ENCODE results near the gene TBL3.

TBL3 gene

DNA sequence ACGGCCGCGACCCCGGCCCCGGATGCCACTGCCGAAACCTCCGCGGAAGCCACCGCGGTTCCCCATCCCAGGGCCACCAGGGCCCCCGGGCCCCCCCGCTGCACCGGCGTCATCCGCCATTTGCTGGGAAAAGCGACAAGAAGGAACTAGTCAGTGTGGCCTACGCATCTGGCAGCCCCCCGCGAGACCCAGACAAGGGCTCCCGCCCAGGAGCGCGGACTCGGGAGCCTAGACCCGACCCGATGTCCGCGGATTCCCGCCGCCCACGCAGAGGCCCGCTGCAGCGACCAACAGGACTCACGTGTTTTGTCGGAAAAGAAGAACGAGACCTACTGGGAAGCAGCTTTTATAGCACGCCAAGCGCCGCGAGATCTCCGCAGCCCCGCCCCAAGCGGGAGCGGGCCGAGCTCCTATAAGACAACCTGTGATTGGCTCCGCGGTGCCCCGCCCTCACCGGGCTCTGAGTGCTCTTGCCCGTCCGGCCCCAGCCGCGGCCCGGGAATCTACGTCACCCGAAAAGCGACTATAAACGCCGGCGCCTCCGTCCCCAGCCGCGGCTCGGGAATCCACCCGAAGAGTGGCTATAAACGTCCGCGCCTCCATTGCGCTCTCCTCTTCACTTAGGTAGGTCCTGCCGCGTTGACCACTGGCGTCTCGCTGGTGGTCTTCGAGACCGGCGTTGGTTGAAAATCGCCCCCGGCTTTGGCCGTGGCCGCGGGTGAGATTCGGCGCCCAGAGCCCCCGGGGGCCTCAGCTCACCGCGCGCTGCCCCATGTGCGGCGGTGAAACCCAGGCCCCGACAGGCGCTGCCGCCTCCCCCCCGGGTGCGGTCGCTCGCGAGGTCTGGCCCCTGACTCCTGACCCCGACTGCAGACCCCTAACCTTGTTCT is 7.1 kb upstream of the TBL3 start, which contains the start of gene RPS2:
Gene RPS2 (minus strand): TSS at position 321 of the 890 bp plus-strand sequence. CDS start 201 bp downstream, at position 120.
- DNase-seq (ENCODE audit: low spot score), result peak; percentile 99

DNA sequence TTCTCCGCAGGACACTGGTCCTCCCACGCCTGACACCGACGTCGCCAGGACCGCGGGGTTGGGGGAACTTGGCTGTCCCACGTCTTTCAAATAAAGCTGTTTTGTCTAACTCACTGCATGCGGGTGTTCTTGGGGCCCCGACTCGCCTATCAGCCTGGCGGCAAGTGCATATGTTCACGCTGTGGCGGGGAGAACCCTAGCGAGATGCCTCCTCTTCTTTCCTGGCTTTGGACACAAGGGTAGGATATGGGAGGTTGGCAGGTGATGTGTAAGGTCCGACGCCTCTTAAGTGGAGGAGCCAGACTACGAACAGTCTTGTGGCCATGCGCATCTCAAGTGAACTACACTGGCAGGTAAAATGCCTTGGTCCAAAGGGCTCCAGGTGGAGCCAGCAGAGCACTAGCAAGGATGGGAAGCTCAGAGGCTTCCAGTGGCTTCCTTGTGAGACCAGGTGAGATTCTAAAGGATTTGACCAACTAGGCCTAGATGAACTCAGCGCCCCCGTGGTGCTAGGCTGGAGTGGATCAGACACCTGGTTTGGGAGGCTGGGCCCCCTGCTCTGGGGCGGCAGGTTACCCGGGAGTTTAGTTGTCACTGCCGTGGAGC is 6.4 kb upstream of the TBL3 start:
- DNase-seq (ENCODE audit: low spot score), result no peak

DNA sequence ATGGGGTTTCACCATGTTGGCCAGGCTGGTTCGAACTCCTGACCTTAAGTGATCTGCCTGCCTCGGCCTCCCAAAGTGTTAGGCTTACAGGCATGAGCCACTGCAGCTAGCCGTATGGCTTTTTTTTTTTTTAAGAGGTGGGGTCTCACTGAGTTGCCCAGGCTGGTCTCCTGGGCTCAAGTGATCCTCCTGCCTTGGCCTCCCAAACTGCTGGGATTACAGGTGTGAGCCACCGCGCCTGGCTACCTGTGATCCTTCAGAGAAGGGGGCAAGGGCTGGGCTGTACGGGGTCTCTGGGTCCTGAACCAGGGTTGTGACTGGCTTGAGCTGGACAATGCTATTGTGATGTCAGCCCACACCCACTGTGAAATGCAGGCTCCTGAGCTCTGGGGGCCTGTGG is 5.4 kb upstream of the TBL3 start, which contains the start of gene RNF151:
Gene RNF151 (plus strand): TSS at position 397 of the 400 bp plus-strand sequence. CDS start 26 bp downstream, outside the sequence.
- no peak for DNase-seq (ENCODE audit: low spot score)

DNA sequence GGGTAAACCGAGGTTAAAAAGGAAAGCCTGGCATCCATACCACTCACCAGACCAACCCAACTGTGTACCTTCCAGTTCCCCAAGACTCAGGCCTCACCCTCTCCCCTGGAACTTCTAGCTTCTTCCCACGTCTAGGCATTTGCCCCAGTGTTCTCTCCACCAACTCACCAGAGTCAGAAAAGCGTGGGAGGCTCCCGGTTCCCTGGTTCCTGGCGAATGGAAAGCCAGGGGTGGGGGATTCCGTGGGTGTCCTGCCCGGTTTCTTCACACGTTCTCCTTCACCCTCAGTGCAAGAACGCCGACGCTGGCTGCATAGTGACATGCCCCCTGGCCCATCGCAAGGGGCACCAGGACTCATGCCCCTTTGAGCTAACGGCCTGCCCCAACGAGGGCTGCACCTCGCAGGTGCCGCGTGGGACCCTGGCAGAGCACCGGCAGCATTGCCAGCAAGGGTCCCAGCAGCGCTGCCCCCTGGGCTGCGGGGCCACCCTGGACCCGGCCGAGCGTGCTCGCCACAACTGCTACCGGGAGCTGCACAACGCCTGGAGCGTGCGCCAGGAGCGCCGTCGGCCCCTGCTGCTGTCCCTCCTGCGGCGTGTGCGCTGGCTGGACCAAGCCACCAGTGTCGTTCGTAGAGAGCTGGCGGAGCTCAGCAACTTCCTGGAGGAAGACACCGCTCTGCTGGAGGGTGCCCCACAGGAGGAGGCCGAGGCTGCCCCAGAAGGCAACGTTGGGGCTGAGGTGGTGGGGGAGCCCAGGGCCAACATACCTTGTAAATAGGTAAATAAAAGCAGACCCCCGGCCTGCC is 3.5 kb upstream of the TBL3 start:
- DNase-seq (ENCODE audit: low spot score), result no peak

DNA sequence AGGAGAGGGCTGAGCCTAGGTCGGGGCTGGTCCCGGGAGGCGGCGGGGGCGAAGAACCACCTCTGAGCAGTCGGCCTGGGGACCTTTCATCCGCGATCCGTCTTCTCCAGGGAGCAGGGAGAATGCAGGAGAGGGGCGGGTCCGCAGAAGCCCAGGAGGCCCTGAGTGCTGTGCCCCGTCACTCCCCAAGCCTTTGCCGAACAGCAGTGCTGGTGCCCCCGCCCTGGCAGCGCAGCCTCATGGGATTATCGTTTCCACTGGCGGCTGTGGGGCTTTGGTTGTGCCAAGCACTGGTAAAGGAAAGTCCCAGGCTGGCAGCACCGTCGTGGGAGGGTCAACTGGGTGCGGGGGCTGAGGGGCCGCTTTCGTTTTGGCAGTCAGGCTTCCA is 631 bp downstream of the TBL3 start:
- peak; percentile 67 for DNase-seq (ENCODE audit: low spot score)

DNA sequence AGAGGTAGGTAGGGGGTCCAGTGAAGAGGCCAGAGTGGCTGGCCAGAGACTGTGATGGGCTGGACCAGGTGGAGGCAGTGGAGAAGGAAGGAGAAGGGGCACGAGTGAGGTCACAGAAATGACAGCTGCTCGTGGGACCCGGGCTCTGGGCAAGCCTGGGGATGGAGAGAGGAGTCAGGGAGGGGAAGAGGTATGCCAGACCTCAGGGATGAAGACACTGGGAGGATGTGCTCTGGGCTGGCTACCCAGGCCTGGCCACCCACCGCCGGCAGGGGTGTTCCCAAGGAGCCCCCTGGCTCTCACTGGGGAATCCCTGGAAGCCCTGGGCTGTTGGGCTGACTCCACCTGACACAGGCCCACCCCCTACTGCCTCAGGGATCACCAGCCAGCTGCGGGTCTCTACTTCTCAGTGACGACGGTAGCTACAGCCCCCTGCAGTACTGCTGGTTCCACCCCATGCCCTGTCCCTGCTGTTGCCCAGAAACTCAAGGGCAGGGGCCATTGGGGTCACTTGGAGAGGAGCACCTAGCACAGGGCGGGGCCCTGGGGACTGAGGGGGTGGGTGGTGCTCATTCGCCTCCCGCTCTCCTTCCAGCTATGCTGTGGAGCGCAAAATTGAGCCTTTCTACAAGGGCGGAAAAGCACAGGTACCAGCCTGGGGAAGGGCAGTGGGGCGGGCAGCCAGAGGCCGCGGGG is 1.8 kb downstream of the TBL3 start:
- DNase-seq (ENCODE audit: low spot score), result no peak

DNA sequence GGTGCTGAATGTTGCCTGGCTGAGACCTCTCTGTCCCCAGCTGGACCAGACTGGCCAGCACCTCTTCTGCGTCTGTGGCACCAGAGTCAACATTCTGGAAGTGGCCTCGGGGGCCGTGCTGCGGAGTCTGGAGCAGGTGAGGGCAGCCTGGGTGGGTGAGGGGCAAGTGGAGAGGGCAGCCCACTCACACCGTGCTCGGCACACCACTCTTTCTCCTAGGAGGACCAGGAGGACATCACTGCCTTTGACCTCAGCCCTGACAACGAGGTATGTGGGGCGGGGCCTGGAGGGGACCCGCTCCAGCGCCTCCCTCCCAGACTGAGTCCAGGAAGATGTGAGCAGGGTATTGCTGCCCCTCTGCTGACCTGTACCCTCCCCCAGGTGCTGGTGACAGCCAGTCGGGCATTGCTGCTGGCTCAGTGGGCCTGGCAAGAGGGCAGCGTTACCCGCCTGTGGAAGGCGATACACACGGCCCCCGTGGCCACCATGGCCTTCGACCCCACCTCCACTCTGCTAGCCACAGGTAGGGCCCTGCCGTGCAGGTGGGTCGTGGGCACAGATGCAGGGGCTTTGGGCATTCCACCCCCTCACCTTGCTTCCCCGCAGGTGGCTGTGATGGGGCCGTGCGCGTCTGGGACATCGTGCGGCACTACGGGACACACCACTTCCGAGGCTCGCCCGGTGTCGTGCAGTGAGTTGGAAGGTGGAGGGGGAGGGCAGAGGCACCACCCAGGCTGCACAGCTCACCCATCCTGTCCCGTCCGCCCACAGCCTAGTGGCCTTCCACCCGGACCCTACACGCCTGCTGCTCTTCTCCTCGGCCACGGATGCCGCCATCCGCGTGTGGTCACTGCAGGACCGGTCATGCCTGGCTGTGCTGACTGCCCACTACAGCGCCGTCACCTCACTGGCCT is 2.6 kb downstream of the TBL3 start:
- no peak for DNase-seq (ENCODE audit: low spot score)

DNA sequence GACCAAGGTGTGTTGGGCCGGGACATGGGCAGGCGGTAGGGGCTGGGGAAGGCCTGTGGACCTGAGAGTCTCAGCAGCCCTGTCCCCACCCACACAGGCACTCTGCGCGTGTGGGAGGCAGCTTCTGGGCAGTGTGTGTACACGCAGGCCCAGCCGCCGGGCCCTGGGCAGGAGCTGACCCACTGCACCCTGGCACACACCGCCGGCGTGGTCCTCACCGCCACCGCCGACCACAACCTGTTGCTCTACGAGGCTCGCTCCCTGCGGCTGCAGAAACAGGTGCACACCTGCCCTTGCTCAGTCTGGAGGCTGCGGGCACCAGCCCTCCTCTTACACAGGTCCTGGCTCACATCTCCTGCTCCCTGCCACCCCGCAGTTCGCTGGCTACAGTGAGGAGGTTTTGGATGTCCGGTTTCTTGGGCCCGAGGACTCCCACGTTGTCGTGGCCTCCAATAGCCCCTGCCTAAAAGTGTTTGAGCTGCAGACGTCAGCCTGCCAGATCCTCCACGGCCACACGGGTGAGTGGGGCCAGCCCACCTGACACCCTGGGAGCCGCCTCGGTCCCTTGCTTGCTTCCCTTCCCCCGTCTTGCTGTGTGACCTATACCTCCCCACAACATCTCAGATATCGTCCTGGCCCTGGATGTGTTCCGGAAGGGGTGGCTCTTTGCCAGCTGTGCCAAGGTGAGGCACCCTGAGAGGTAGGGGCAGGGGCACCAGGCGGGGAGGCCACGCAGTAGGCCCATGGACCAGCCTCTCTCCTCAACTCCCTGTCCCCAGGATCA is 3.8 kb downstream of the TBL3 start:
- DNase-seq (ENCODE audit: low spot score), result no peak

DNA sequence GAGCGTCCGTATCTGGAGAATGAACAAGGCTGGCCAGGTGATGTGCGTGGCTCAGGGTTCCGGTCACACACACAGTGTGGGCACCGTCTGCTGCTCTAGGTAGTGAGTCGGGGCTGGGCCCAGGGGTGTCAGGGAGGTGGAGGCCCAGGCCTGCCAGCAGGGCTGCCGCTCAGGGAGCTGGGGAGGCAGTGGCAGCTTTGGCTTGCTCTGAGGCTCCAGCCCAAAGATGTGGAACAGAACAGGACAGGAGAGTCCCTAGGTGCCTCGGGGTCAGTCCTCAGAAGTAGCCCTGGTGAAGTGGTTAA is 4.3 kb downstream of the TBL3 start:
- DNase-seq (ENCODE audit: low spot score), result no peak

DNA sequence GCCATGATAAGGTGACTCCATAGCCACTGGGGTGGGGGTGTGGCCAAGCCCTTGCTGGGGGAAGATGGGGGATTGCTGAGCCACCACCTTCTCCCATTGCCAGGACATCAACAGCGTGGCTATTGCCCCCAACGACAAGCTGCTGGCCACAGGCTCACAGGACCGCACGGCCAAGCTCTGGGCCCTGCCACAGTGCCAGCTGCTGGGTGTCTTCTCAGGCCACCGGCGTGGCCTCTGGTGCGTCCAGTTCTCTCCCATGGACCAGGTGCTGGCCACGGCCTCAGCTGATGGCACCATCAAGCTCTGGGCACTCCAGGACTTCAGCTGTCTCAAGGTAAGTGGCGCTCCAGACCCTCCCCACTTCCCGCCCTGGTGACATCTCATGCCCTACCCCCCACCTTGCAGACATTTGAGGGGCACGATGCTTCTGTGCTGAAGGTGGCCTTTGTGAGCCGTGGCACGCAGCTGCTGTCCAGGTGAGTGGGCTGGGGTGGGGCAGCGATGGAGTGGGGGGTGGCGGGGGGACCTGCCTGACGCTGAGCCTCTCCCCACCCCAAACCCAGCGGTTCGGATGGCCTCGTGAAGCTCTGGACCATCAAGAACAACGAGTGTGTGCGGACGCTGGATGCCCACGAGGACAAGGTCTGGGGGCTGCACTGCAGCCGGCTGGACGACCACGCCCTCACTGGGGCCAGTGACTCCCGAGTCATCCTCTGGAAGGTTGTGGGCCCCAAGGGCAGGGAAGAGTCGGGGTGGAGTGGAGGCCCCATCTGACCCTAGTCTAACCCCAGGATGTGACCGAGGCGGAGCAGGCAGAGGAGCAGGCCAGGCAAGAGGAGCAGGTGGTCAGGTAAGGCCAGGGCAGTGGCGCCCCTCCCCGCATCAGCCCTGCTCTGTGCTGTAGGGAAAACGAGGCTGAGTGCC is 5.4 kb downstream of the TBL3 start:
- DNase-seq (ENCODE audit: low spot score), result no peak

DNA sequence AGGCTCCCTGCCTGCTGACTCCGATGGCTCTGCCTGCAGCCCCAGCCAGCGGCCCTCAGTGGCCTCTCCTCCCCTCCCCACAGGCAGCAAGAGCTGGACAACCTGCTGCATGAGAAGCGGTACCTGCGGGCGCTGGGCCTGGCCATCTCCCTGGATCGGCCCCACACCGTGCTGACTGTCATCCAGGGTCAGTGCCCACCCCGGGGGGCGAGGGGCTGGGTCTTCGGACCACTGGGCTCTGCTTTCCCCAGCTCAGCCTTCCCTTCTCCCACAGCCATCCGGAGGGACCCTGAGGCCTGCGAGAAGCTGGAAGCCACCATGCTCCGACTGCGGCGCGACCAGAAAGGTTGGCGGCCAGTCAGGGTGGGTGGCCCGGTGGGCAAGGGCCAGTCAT is 6.0 kb downstream of the TBL3 start:
- DNase-seq (ENCODE audit: low spot score), result no peak

DNA sequence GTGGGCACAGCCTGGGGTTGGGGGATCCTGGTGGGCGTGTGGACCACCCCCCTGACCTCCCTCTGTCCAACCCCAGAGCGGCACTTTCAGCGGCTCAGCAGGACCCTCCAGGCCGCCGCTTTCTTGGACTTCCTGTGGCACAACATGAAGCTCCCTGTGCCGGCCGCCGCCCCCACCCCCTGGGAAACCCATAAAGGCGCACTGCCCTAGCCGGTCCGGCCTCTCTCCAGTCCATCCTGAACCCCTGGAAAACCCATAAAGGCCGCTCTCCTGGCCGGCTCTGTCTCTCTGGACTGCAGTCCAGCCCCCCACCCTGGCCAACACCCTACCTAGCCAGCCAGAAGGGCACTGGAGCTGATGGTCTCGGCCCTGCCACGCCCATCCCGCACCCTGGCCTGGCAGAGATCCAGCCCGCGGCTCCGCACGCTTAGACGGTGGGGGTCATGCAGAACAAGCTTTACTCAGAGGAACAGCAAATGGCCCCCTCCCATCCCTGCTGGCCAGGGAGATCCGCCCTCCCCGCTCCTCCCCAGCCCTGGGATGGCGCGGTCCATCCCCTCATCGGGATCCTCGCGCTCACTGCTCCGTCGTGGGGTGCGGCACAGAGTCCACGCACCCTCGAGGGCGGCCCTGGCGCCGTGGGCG is 6.7 kb downstream of the TBL3 start:
- no peak for DNase-seq (ENCODE audit: low spot score)

DNA sequence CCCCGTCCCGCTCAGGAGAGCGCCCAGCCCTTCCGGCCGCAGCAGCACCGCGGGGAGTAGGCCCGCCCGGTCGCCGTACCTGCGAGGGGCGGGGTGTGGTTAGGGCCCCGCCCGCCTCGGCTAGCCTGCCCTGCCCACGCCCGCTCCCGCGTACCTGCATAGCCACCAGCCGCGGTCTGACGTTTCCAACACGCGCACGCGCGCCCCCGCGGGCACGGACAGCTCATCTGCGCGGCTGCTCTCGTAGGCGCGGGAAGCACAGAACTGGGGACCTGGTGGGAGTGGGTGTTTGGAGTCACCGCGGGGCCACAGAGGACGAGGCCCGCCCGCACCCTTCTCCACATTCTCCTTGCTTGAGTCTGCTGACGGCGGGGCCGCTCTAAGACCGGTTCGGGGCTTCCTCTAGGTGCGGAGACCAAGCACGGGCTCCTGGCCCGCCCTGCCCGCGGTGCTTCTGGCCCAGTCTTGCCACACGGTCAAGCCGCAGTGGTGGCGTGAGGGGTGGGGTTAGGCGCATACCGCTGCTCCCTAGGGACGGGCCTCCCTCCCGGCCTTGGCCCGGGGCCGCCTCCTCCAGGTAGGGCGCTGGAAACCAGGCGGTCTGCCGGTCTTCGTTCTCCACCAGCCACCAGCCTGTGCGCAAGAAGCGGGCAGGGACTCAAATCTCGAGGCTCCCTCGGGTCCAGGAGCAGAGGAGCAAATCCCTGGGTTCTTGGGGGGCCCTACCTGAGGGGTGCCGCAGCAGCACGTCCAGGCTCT is 7.6 kb downstream of the TBL3 start:
- DNase-seq (ENCODE audit: low spot score), result no peak

DNA sequence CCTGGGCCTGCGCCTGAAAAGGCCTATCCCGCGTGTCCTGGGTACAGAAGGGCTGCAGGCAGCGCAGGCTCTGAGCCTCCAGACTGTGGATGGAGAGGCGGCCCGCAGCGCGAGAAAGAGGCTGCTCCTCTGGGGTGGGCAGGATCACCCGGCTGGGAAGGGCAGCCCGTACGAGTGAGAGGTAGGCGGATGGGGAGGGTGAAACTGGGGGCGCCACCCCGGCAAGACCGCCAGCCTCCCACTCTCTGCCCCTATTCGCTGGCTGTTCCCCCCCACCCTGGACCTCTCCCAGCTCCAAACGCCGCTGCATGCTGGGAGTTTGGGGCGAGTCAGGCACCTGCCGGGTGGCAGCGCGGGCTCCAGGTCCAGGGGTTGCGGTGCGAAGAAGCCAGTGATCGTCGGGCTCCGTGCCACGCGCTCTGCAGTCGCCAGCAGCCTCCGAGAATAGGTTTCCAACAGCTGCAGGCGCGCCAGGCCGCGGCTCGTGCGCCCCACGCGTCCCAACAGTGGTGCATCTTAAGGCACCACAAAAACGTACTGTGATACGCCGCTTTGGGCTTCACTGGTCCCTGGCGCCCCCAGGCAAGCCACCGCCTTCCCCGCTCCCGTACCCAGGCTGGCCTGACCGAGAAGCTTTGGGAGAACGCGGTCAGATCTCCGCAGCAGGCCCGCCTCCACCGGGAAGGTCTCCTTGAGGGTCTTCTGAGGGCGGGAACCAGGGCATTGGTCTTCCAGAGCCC is 8.3 kb downstream of the TBL3 start:
- DNase-seq (ENCODE audit: low spot score), result no peak

DNA sequence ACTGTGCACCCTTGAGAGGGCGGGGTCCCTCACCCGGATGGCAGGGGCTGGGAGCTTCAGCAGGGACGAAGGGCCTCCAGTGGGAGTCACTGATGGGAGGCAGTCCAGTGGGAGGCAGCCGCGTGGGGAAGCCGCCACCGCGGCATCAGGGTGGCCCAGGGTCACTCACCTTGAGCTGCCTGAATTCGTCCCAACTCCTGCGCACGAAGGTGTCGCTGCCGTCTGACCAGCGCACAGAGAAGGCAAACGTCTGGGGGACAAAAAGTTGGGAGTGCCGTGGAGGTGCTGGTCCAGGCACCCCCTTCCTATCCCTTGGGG is 8.9 kb downstream of the TBL3 start:
- no peak for DNase-seq (ENCODE audit: low spot score)

DNA sequence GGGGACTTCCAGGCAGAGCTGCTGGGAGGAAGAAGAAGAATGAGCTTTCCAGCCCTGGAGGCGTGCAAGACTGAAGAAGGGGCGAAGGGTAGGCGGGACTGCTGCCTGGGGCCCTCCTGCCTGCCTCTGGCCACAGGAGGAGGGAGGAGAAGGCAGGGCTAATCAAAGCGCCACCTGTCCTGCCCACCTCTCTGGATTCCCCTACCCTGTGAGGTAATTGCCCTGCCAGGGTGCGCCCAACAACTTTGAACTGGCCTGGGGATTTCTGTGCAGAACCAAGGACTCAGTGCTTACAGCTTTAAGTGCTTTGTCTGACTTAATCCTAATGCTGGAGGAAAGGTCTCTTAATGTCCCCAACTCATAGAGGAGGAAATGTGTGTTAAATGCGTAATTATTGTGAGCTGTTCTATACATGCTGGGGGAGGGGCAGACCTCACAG is 9.6 kb downstream of the TBL3 start, which contains the start of gene NOXO1:
Gene NOXO1 (minus strand): TSS at position 72 of the 439 bp plus-strand sequence. CDS start 290 bp downstream, outside the sequence.
- no peak for DNase-seq (ENCODE audit: low spot score)

DNA sequence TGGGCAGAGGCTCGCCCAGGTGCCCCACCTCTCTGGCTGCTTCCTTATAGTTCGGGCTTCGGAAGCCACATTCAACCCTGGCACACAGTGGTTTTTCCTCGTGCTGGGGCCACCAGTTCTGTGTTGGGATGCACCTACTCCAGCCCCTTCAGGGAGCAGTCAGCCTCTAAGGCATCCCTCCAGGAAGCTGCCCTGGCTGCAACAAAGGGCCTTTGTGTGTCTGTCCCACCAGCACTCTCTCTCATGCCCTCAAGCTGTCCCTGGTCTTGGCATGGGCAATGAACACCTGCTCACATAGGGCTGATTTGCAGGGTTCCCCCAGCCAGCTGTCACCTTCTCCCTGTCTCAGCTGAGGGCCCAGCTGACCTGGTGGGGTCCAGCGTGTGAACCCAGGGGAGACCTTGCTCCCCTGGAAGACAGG is 10.2 kb downstream of the TBL3 start:
- DNase-seq (ENCODE audit: low spot score), result no peak

Measured in RKO (cell line).